IMR-90 (cell line): ENCODE results near the gene EXTL2. TPM values are rescaled to one million over a fixed set of nuclear protein-coding genes. Genes with fewer than 3 reads are reported as not detected.

Source experiments
- ATAC-seq: fragments of 200-7000 bp; cut with Tn5 transposase; 2 replicates; pipeline ENCODE4 v1.9.1; 2020; ENCODE audit warnings: low read depth, mild to moderate bottlenecking, moderate library complexity
- BruUV-seq: library from RNA; stranded (reverse); fragments of 400-500 nt; replicated peaks from 2 replicates; lab custom pipeline; 2021; lab: Mats Ljungman, UMichigan
- CTCF ChIA-PET: fragments of 300-600 bp; formaldehyde crosslinking; extraction: SDS; loops from one replicate; lab custom pipeline; 2021; ENCODE audit warnings: antibody characterized with exemption; lab: Yijun Ruan, JAX
- POLR2A ChIA-PET: fragments of 300-600 bp; sonication (Branson Sonifier 250); formaldehyde crosslinking; loops from one replicate; lab custom pipeline; 2022; ENCODE audit warnings: antibody characterized with exemption; ENCODE audit not compliant: unreplicated experiment; lab: Charles Lee
- DNase-seq: peaks from one replicate; pipeline ENCODE4 v3.0.0; 2013
- H2AFZ ChIP-seq: replicated peaks from 2 replicates; pipeline ENCODE3; 2013; ENCODE audit warnings: low read length, mild to moderate bottlenecking; ENCODE audit not compliant: poor library complexity
- H2AK5ac ChIP-seq: 2 replicates; pipeline ENCODE4 v1.6.1; 2013; ENCODE audit warnings: low read depth, low read length, inconsistent platforms
- H2AK9ac ChIP-seq: replicated peaks from 2 replicates; pipeline ENCODE3; 2013; ENCODE audit warnings: mild to moderate bottlenecking, low read depth, low read length, moderate library complexity; ENCODE audit not compliant: poor library complexity
- H2BK120ac ChIP-seq: 2 replicates; pipeline ENCODE4 v1.6.1; 2013; ENCODE audit warnings: low read depth, low read length, inconsistent platforms
- H2BK15ac ChIP-seq: 3 replicates; pipeline ENCODE4 v1.6.1; 2013; ENCODE audit warnings: low read depth, low read length, inconsistent platforms
- H2BK20ac ChIP-seq: 2 replicates; pipeline ENCODE4 v1.6.1; 2013; ENCODE audit warnings: low read depth, mild to moderate bottlenecking, inconsistent platforms, low read length, moderate library complexity
- H2BK5ac ChIP-seq: 2 replicates; pipeline ENCODE4 v1.6.1; 2013; ENCODE audit warnings: mild to moderate bottlenecking, low read depth, low read length, inconsistent platforms; ENCODE audit not compliant: poor library complexity, severe bottlenecking
- H3K14ac ChIP-seq: replicated peaks from 2 replicates; pipeline ENCODE4 v1.6.1; 2013; ENCODE audit warnings: low read depth, low read length, inconsistent platforms
- H3K18ac ChIP-seq: 2 replicates; pipeline ENCODE4 v1.6.1; 2013; ENCODE audit warnings: low read depth, low read length, control low read depth
- H3K23ac ChIP-seq: 2 replicates; pipeline ENCODE4 v1.6.1; 2013; ENCODE audit warnings: low read depth, low read length, inconsistent platforms
- H3K27ac ChIP-seq: 2 replicates; pipeline ENCODE4 v1.5.1; 2013; ENCODE audit warnings: mild to moderate bottlenecking, control low read depth, low read length; ENCODE audit not compliant: insufficient read depth
- H3K27me3 ChIP-seq: 2 replicates; pipeline ENCODE4 v1.6.1; 2013; ENCODE audit warnings: low read length; ENCODE audit not compliant: control insufficient read depth, insufficient read depth
- H3K36me3 ChIP-seq: 2 replicates; pipeline ENCODE4 v1.6.1; 2013; ENCODE audit warnings: low read length, mixed read lengths; ENCODE audit not compliant: control insufficient read depth, insufficient read depth
- H3K4ac ChIP-seq: 2 replicates; pipeline ENCODE4 v1.6.1; 2013; ENCODE audit warnings: low read depth, low read length, inconsistent platforms
- H3K4me1 ChIP-seq: 2 replicates; pipeline ENCODE4 v1.6.1; 2013; ENCODE audit warnings: low read length, mixed read lengths; ENCODE audit not compliant: control insufficient read depth, insufficient read depth
- H3K4me2 ChIP-seq: 2 replicates; pipeline ENCODE4 v1.6.1; 2013; ENCODE audit warnings: low read depth, mild to moderate bottlenecking, control low read depth, low read length, moderate library complexity
- H3K4me3 ChIP-seq: 2 replicates; pipeline ENCODE4 v1.5.1; 2013; ENCODE audit warnings: low read depth, mild to moderate bottlenecking, control low read depth, low read length, moderate library complexity; ENCODE audit not compliant: insufficient read depth
- H3K56ac ChIP-seq: 2 replicates; pipeline ENCODE4 v1.6.1; 2013; ENCODE audit warnings: low read length, inconsistent platforms; ENCODE audit not compliant: insufficient read depth; ENCODE audit errors: extremely low read depth
- H3K79me1 ChIP-seq, 2 experiments: 2 replicates each; pipeline ENCODE4 v1.6.1; 2013; ENCODE audit warnings: low read length in 2 of 2, inconsistent platforms in 1 of 2, low read depth in 1 of 2
- H3K9ac ChIP-seq: 2 replicates; pipeline ENCODE4 v1.6.1; 2013; ENCODE audit warnings: low read depth, low read length, control low read depth
- H3K9me1 ChIP-seq: 2 replicates; pipeline ENCODE4 v1.6.1; 2013; ENCODE audit warnings: low read length, inconsistent platforms; ENCODE audit not compliant: insufficient read depth
- H3K9me3 ChIP-seq: 2 replicates; pipeline ENCODE4 v1.6.1; 2013; ENCODE audit warnings: low read length; ENCODE audit not compliant: control insufficient read depth, insufficient read depth
- H4K20me1 ChIP-seq: 2 replicates; pipeline ENCODE4 v1.6.1; 2013; ENCODE audit warnings: low read length, inconsistent platforms; ENCODE audit not compliant: insufficient read depth
- H4K5ac ChIP-seq: 2 replicates; pipeline ENCODE4 v1.6.1; 2013; ENCODE audit warnings: mild to moderate bottlenecking, low read depth, low read length, control low read depth
- H4K8ac ChIP-seq, 2 experiments: 2 replicates each; pipeline ENCODE4 v1.6.1; 2013; ENCODE audit warnings: low read depth in 2 of 2, low read length in 2 of 2, control low read depth in 1 of 2, inconsistent platforms in 1 of 2
- H4K91ac ChIP-seq: 2 replicates; pipeline ENCODE4 v1.6.1; 2013; ENCODE audit warnings: low read depth, low read length, inconsistent platforms; ENCODE audit not compliant: insufficient read depth
- BHLHE40 ChIP-seq: fragments of 150-350 bp; IDR thresholded peaks from 2 replicates; pipeline ENCODE4 v1.6.1; 2016; ENCODE audit warnings: mild to moderate bottlenecking, low read depth, low read length
- CEBPB ChIP-seq: IDR thresholded peaks from 2 replicates; pipeline ENCODE4 v1.6.1; 2012; ENCODE audit warnings: low read depth, low read length, improper control_type of control experiment
- CHD1 ChIP-seq: IDR thresholded peaks from 2 replicates; pipeline ENCODE4 v1.6.1; 2012; ENCODE audit warnings: low read depth, low read length, improper control_type of control experiment
- CTCF ChIP-seq: conservative IDR thresholded peaks from 2 replicates; pipeline ENCODE4 v1.5.1; 2012; ENCODE audit warnings: mild to moderate bottlenecking, low read depth, low read length, improper control_type of control experiment
- FOS ChIP-seq: fragments of 150-350 bp; IDR thresholded peaks from 2 replicates; pipeline ENCODE4 v1.6.1; 2016; ENCODE audit warnings: low read depth, low read length
- MAFK ChIP-seq: IDR thresholded peaks from 2 replicates; pipeline ENCODE4 v1.6.1; 2012; ENCODE audit warnings: low read depth, low read length, improper control_type of control experiment
- MAZ ChIP-seq: IDR thresholded peaks from 2 replicates; pipeline ENCODE4 v1.6.1; 2012; ENCODE audit warnings: low read depth, mild to moderate bottlenecking, low read length, improper control_type of control experiment, moderate library complexity, borderline replicate concordance
- MXI1 ChIP-seq: IDR thresholded peaks from 2 replicates; pipeline ENCODE4 v1.6.1; 2012; ENCODE audit warnings: low read depth, mild to moderate bottlenecking, low read length, moderate library complexity, borderline replicate concordance
- NFE2L2 ChIP-seq: fragments of 150-350 bp; IDR thresholded peaks from 2 replicates; pipeline ENCODE4 v1.6.1; 2016; ENCODE audit warnings: low read depth, mild to moderate bottlenecking, low read length
- POLR2A ChIP-seq: IDR thresholded peaks from 2 replicates; pipeline ENCODE4 v1.6.1; 2012; ENCODE audit warnings: mild to moderate bottlenecking, low read depth, low read length
- RAD21 ChIP-seq: IDR thresholded peaks from 2 replicates; pipeline ENCODE4 v1.6.1; 2012; ENCODE audit warnings: low read length, improper control_type of control experiment
- RCOR1 ChIP-seq: IDR thresholded peaks from 2 replicates; pipeline ENCODE4 v1.6.1; 2012; ENCODE audit warnings: mild to moderate bottlenecking, low read length, improper control_type of control experiment; ENCODE audit not compliant: insufficient replicate concordance
- RFX5 ChIP-seq: IDR thresholded peaks from 2 replicates; pipeline ENCODE4 v1.8.0; 2012; ENCODE audit warnings: low read depth, mild to moderate bottlenecking, low read length, moderate library complexity
- SMC3 ChIP-seq: fragments of 150-350 bp; IDR thresholded peaks from 2 replicates; pipeline ENCODE4 v1.6.1; 2016; ENCODE audit warnings: low read depth, mild to moderate bottlenecking, antibody characterized with exemption, low read length, moderate library complexity
- dilution Hi-C: fragments of 300-500 bp; cut with HindIII; formaldehyde crosslinking; loops from one replicate; pipeline ENCODE4 v1.14.3; 2018; ENCODE audit warnings: low sequenced_read_pairs; ENCODE audit not compliant: unreplicated experiment
- in situ Hi-C: fragments of 300-500 bp; cut with MboI; formaldehyde crosslinking; loops from 3 replicates; pipeline ENCODE4 v1.14.3; 2019; ENCODE audit warnings: low sequenced_read_pairs, inconsistent platforms, mixed read lengths
- intact Hi-C: fragments of 100-400 bp; cut with micrococcal nuclease; formaldehyde crosslinking; loops from 2 replicates; pipeline ENCODE4 v1.10.0; 2022
- polyA plus RNA-seq, 3 experiments: library from polyadenylated mRNA; depleted of rRNA; stranded (reverse); fragments of >200 nt; gene quantifications; 2 replicates each; pipeline ENCODE4 v1.2.3, GENCODE V29; 2012; ENCODE audit warnings: low replicate concordance in 1 of 3
- total RNA-seq: library from RNA; depleted of rRNA; stranded (reverse); fragments of >200 nt; gene quantifications from 2 replicates; pipeline ENCODE4 v1.2.3, GENCODE V29; 2012
- TF ChIP-seq, protein P1 (sequence below): fragments of 150-350 bp; IDR thresholded peaks from 2 replicates; pipeline ENCODE4 v1.6.1; 2017; ENCODE audit warnings: mild to moderate bottlenecking, antibody characterized with exemption, low read length, low read depth
- TF ChIP-seq, protein P2 (sequence below): fragments of 150-350 bp; IDR thresholded peaks from 2 replicates; pipeline ENCODE4 v1.6.1; 2016; ENCODE audit warnings: low read depth, mild to moderate bottlenecking, low read length, moderate library complexity, borderline replicate concordance

EXTL2 gene
- total and polyA plus RNA-seq, 2 of the 4 experiments (the other 2 are of a cell fraction): 24.9 to 27.6 TPM

DNA sequence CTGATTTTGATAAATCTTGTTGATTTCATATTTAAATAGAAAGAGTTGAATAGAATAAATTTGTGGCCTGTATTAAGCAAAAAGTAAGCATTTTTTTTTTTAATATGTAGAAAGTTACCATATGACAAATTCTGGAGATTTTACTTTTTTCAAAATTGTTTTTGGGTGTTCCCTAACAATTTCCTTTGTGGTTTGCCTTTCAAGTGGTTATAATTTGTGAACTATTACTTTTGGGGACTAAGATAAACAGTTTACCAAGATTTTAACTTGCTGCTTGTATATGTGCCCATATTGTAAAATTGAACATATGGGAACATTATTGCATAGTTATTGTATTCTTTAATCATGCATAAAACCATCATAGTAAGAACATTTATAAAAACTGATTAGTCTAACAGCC is 35.9 kb upstream of the EXTL2 start:
- no peak for TF ChIP-seq POLR2A
- no peak for TF ChIP-seq MXI1
- TF ChIP-seq RCOR1: no peak
- no peak for TF ChIP-seq SMC3
- no peak for TF ChIP-seq CTCF
- no peak for TF ChIP-seq MAZ
- TF ChIP-seq MAFK: no peak
- TF ChIP-seq CHD1: no peak
- TF ChIP-seq, protein P1, sequence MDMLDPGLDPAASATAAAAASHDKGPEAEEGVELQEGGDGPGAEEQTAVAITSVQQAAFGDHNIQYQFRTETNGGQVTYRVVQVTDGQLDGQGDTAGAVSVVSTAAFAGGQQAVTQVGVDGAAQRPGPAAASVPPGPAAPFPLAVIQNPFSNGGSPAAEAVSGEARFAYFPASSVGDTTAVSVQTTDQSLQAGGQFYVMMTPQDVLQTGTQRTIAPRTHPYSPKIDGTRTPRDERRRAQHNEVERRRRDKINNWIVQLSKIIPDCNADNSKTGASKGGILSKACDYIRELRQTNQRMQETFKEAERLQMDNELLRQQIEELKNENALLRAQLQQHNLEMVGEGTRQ: no peak
- TF ChIP-seq NFE2L2: no peak
- no peak for TF ChIP-seq RAD21
- TF ChIP-seq RFX5: no peak
- TF ChIP-seq, protein P2, sequence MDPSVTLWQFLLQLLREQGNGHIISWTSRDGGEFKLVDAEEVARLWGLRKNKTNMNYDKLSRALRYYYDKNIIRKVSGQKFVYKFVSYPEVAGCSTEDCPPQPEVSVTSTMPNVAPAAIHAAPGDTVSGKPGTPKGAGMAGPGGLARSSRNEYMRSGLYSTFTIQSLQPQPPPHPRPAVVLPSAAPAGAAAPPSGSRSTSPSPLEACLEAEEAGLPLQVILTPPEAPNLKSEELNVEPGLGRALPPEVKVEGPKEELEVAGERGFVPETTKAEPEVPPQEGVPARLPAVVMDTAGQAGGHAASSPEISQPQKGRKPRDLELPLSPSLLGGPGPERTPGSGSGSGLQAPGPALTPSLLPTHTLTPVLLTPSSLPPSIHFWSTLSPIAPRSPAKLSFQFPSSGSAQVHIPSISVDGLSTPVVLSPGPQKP: no peak
- no peak for TF ChIP-seq FOS
- TF ChIP-seq BHLHE40: no peak
- TF ChIP-seq CEBPB: no peak
- H3K4me2 ChIP-seq: no peak overlapping the region
- H3K36me3 ChIP-seq: peaks cover 6% of the 10 kb centered on the region; the same call in 1 of the 2 replicates
- H4K5ac ChIP-seq: no peak overlapping the region
- H3K23ac ChIP-seq: no peak overlapping the region
- H2AK5ac ChIP-seq: no peak overlapping the region
- no peak overlapping the region for H2BK20ac ChIP-seq
- H3K4me3 ChIP-seq: no peak overlapping the region
- H3K14ac ChIP-seq: no peak overlapping the region
- H2BK15ac ChIP-seq: no peak overlapping the region
- H3K27me3 ChIP-seq: no peaks in the 10 kb centered on the region
- H3K79me1 ChIP-seq: peaks cover 0 to 9% of the 10 kb centered on the region in 2 experiments; a peak in 3 of 4 replicates
- ATAC-seq (no peak), DNase-seq (no peak)
- no peaks in the 10 kb centered on the region for H3K4me1 ChIP-seq
- dilution Hi-C loops (no loop called here), in situ Hi-C loops (no loop called here), intact Hi-C loops (no loop called here)
- H4K91ac ChIP-seq: no peak overlapping the region
- H3K4ac ChIP-seq: no peak overlapping the region
- H2AFZ ChIP-seq: no peak overlapping the region
- H3K18ac ChIP-seq: no peak overlapping the region
- no peaks in the 10 kb centered on the region for H4K20me1 ChIP-seq
- H4K8ac ChIP-seq: no peak overlapping the region
- H3K9me1 ChIP-seq: no peaks in the 10 kb centered on the region
- no peak overlapping the region for H3K56ac ChIP-seq
- H3K9me3 ChIP-seq: no peaks in the 10 kb centered on the region
- no peak overlapping the region for H3K9ac ChIP-seq
- POLR2A ChIA-PET: no interaction called here
- no peak overlapping the region for H3K27ac ChIP-seq
- no peak overlapping the region for H2BK120ac ChIP-seq
- CTCF ChIA-PET: no interaction called here
- no peak overlapping the region for H2BK5ac ChIP-seq
- no peak overlapping the region for H2AK9ac ChIP-seq
- no TSS peak for BruUV-seq
